SU-DHL-6 (cell line): ENCODE results near the gene WIF1.

ENCODE experiments used
- CTCF ChIP-seq: fragments of 200-600 bp; sonication (generic); IDR thresholded peaks from one replicate; pipeline ENCODE4 v1.5.1; 2017; ENCODE audit warnings: antibody characterized with exemption, mild to moderate bottlenecking, low read length, moderate library complexity; ENCODE audit not compliant: insufficient read depth, poor library complexity, severe bottlenecking
- EZH2phosphoT487 ChIP-seq: fragments of 200-600 bp; sonication (generic), shearing (Covaris generic); conservative IDR thresholded peaks from 2 replicates; pipeline ENCODE4 v1.6.1; 2018; ENCODE audit warnings: mild to moderate bottlenecking, antibody characterized with exemption, low read length, moderate library complexity, mixed read lengths

- TF ChIP-seq CTCF, result peak; percentile 35
- TF ChIP-seq EZH2phosphoT487, result no peak
Observed at GRCh38 chr12:65106948-65107347, 14.2 kb downstream of the WIF1 start.
